GM19099 (cell line): ENCODE results near the gene CD59.

ENCODE experiments used
- POLR2A ChIP-seq: IDR thresholded peaks from 3 replicates; pipeline ENCODE4 v1.6.1; 2011; ENCODE audit warnings: low read depth; ENCODE audit not compliant: insufficient read length; ENCODE audit errors: extremely low read depth

The CD59 gene

GRCh38 chr11:33724644-33725035 lies 11.6 kb downstream of the CD59 start:
- no peak for TF ChIP-seq POLR2A

DNA sequence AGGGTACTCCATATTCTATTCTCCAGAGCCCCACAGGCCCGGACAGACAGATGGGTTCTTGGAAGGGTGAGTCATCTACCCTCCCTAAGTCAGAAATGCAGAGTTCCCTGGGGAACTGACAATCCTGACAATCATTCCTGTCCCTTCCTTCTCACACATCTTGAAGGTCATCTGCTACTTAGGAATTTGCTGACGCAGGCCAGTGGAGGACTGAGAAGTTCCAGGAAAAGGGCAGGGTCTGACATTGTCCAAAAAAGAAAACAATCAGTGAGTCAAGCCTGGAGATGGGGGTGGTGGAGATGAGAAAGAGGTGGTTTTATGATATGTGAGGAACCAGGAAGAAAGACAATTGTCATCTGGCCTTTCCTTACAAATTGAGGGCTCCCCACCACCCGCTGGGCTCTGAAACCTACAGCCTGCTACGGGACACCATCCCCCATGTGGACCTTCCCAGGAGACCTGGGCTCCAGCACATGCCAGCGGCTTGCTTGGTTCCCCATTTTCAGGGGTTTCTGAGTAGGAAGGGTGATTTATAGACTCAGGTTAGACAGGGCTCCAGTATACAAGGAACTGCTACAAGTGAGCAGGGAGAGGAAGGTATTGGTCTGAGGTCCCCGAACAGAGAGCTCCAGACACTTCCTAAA lies 12.9 kb downstream of the CD59 start:
- TF ChIP-seq POLR2A = no peak

DNA sequence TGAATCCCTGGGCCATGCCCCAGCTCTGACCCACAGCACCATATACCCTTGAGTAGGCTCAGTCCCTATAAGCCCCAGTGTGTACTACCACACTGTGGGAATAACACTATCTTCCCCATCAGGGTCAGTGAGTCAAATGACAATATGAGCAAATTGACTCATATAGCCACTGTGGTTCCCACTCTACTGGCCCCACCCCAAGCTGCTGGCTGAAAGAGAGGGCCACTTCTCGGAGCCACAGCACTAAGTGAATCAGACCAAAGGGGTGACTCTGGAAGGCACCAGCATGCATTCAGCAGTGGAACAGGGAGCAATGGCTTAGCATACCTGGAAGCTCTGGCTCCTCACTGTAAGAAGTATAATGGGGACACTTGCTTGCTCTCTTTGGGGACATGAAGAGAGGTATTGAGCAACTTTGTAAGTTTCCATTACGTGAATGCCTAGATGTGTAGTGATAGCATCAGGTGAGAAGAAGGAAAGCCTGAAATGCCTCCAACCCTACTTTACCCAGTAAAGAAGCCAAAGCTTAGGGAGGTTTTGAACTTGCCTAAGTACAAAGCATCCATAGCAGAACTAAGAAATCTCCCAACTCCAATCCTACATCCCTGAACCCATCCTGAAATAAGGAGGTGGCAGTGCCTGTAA lies 13.5 kb downstream of the CD59 start:
- no peak for TF ChIP-seq POLR2A

DNA sequence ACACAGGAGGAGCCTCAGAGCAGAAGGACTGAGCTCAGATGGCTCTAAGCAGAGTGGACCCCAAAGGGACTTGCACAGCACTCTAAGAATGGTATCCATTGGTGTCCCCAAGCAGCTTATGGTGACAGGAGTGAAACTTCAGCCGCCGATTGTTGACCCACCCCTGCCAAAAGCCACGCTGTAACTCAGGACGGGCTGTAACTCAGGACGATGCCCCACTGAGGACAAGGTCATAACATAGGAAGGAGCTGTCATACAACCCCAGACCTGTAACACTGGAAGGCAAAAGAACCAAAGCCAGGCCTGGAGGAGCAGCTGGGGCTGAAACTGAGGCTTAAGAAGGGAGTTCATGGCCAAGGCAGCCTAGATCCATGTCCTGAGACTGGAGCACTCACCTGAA lies 14.2 kb downstream of the CD59 start:
- TF ChIP-seq POLR2A = no peak

GRCh38 chr11:33721426-33721825 lies 14.8 kb downstream of the CD59 start:
- no peak for TF ChIP-seq POLR2A

- TF ChIP-seq POLR2A = no peak
These were observed 16.6 kb downstream of the CD59 start for GRCh38 chr11:33719587-33719986.

- no peak for TF ChIP-seq POLR2A
These were observed 17.8 kb downstream of the CD59 start for GRCh38 chr11:33718440-33718839.

DNA sequence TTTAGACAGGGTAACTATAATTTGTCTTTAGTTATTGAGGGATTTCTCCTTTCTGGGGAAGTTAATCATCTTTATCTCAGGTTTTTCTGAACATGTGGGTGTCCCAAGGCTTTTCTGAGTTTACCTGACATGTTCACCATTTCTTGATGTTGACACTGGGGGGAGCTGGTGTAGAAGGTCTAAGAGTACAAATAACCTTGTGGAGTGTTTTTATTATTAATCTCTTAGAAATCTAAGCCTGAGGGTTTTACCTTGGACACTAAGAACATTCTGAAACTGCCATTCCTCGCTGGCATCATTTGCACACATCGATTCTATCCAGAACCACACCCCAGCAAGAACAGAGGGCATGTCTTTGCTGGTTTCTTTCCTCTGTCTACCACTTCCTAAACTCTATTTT lies 20.0 kb downstream of the CD59 start:
- TF ChIP-seq POLR2A = no peak

DNA sequence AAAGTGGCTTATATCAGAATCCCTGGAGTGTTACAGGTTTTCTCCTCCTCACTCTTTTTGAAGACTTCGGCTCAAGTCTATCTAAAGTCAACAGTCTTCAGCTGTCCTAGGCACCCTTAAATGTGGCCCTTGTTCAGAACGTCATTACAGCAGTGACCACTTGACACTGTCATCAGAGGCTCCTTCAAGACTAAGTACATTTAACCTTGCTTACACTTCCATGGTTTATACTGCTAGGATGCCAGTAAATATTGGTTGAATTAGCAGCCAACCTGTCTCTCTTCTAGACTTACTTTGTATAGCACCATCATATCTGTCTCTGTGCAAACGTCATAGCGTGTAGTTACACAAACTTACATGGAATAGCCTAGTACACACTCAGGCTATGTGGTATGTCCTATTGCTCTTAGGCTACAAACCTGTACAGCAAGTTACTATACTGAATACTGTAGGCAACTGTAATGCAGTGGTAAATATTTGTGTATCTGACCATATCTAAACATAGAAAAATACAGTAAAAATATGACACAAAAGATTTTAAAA lies 22.3 kb downstream of the CD59 start:
- TF ChIP-seq POLR2A = no peak

GRCh38 chr11:33713151-33713855 lies 22.9 kb downstream of the CD59 start:
- TF ChIP-seq POLR2A = no peak

- TF ChIP-seq POLR2A = no peak
These were observed 23.8 kb downstream of the CD59 start for GRCh38 chr11:33712436-33712835.

- TF ChIP-seq POLR2A = no peak
These were observed 26.8 kb downstream of the CD59 start for GRCh38 chr11:33709466-33709865.

DNA sequence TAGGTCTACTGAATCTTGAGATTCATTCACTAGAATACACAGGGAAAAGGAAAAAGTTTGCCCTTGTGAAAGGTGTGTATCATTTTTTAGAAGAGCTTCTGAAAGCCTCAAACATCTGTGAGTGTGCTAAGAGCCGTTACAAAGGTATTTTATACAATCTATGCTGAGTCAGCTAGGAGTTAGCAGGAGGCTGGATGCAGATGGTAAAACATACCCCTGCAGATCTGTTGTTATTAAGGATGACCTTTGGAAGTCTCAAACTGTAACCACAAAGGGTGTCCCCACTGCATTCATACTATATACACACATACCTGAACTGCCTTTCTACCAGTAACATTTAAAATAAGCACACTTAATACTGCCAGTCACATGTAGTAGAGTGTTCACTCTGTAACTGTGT lies 27.2 kb downstream of the CD59 start:
- TF ChIP-seq POLR2A = no peak

- no peak for TF ChIP-seq POLR2A
These were observed 29.3 kb downstream of the CD59 start for GRCh38 chr11:33706966-33707365.

DNA sequence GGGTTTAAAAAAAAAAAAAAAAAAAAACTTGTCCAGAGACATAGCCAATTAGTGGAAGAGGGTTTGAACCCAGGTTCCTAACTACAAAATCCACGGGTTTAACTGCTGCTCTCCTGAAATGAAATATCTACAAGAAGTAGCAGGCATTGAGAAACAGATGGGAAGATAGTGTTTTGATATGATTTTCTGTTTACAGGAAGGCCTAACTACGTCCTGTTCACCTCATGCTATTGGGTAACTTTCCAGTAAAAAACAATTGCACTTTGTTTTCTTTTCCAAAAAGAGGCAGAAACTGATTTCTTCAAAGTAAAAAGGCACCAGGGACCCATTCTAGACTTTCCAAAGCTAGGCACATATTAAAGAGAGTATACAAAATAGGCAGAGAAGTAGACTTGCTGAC lies 29.7 kb downstream of the CD59 start:
- no peak for TF ChIP-seq POLR2A
